ENCODE measurements around the gene LCE2D.
A peak's percentile ranks its signal among the peaks of the same experiment; 100 is the strongest.
"Not testable (repeated sequence)": the region's sequence is repeated elsewhere in the genome, so short reads cannot be mapped to it uniquely, and the experiment has no call there.

LCE2D gene

GRCh38 chr1:152663098-152663497 lies at the start of gene LCE2D:
LCE2D (plus strand) TSS chr1:152663380; CDS start chr1:152664106, 726 bp downstream.
- no peak for DNase-seq

- DNase-seq = no peak
Observed at GRCh38 chr1:152613511-152613910, 49.7 kb upstream of the LCE2D start, which contains the start of gene LCE3B. LCE3B (plus strand) TSS chr1:152613811; CDS start chr1:152613811, 0 bp downstream.

- no peak for DNase-seq
Observed at GRCh38 chr1:152621993-152622392, 41.2 kb upstream of the LCE2D start.

- DNase-seq = no peak
Observed at GRCh38 chr1:152622803-152623202, 40.4 kb upstream of the LCE2D start, which contains the start of gene LCE3A. LCE3A (minus strand) TSS chr1:152623103; CDS start chr1:152623103, 0 bp downstream.

- DNase-seq = no peak
Observed at GRCh38 chr1:152623203-152623844, 39.9 kb upstream of the LCE2D start.

- no peak for DNase-seq
Observed at GRCh38 chr1:152626744-152627143, 36.4 kb upstream of the LCE2D start.

GRCh38 chr1:152630596-152630995 lies 32.6 kb upstream of the LCE2D start:
- no peak for DNase-seq

- DNase-seq = no peak
Observed at GRCh38 chr1:152640351-152640750, 22.8 kb upstream of the LCE2D start.

GRCh38 chr1:152643945-152644344 lies 19.2 kb upstream of the LCE2D start:
- DNase-seq = no peak

- DNase-seq = no peak
Observed at GRCh38 chr1:152645146-152645545, 18.0 kb upstream of the LCE2D start.

GRCh38 chr1:152646656-152647055 lies 16.5 kb upstream of the LCE2D start:
- no peak for DNase-seq

- DNase-seq = peak; percentile 60
Observed at GRCh38 chr1:152654110-152654509, 9.1 kb upstream of the LCE2D start.

- DNase-seq = no peak
Observed at GRCh38 chr1:152656459-152656858, 6.7 kb upstream of the LCE2D start.

- DNase-seq = no peak
Observed at GRCh38 chr1:152657677-152658076, 5.5 kb upstream of the LCE2D start.

- no peak for DNase-seq
Observed at GRCh38 chr1:152658649-152659048, 4.5 kb upstream of the LCE2D start.

- not testable (repeated sequence) for DNase-seq
Observed at GRCh38 chr1:152666171-152666570, 3.0 kb downstream of the LCE2D start.

- no peak for DNase-seq
Observed at GRCh38 chr1:152667648-152668047, 4.5 kb downstream of the LCE2D start.

- no peak for DNase-seq
Observed at GRCh38 chr1:152673016-152673415, 9.8 kb downstream of the LCE2D start.

- not testable (repeated sequence) for DNase-seq
Observed at GRCh38 chr1:152674983-152675382, 11.8 kb downstream of the LCE2D start, which contains the start of gene LCE2C. LCE2C (plus strand) TSS chr1:152675279; CDS start chr1:152676016, 737 bp downstream.

- DNase-seq = no peak
Observed at GRCh38 chr1:152679459-152679858, 16.3 kb downstream of the LCE2D start.

- no peak for DNase-seq
Observed at GRCh38 chr1:152681616-152682015, 18.4 kb downstream of the LCE2D start.

- DNase-seq = no peak
Observed at GRCh38 chr1:152683846-152684245, 20.7 kb downstream of the LCE2D start.

GRCh38 chr1:152685823-152686222 lies 22.6 kb downstream of the LCE2D start, which contains the start of gene LCE2B:
LCE2B (plus strand) TSS chr1:152686123; CDS start chr1:152686844, 721 bp downstream.
- not testable (repeated sequence) for DNase-seq

- no peak for DNase-seq
Observed at GRCh38 chr1:152697701-152698600, 34.8 kb downstream of the LCE2D start, which contains the start of gene LCE2A. LCE2A (plus strand) TSS chr1:152698345; CDS start chr1:152698902, 557 bp downstream.
